ENCODE data around the gene ADAMTSL1.

ADAMTSL1 gene

DNA sequence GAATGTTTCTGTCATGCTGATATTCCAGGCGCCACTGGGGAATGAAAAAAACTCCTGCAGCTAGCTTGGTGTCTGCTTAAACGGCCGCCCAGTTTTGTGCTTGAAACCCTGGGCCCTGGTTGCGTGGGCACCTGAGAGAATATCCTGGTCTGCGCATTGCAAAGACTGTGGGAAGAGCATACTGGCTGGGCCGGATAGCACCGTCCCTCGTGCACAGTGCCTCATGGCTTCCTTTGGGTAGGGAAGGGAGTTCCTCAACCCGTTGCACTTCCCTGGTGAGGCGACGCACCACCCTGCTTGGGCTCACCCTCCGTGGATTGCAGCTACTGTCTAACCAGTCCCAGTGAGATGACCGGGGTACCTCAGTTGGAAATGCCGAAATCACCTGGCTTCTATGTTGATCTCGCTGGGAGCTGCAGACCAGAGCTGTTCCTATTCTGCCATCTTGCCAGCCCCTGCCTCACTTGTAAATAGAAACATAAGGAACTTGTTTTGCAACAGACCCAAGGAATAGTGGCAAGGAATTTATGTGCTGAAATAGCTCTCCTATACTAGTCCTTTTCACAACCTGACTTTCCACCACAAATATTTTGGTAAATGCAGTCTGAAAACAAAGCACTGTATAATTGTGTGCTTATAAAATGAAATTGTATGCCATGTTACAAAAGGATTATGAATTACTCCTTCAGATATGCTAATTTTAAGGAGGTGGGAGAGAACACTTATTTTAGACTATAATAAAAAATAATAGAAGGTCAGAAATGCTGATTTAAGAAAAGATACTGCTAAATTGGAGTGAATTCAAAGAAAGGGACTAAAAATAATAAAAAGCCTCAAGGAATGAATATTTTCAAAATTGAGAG lies 90.3 kb downstream of the ADAMTSL1 start:
- no peak for DNase-seq

DNA sequence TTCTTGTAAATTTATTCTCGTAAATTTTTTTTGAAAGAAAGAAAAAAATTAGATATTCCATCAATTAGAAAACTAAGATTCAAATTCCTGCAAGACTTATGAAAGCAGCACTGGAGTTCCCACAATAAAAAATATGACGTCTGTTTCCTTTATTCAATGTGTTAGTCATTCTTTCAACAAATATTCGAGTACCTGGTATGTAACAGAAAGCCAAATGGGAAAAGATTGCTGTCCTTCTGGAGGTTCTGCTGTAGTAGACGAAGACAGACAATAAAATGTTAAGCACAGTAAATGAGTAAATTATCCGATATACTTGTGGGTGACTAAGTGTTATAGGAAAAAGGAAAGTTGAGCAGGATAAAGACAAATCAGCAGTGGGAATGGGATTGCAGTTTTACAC lies 92.2 kb downstream of the ADAMTSL1 start:
- no peak for DNase-seq

DNA sequence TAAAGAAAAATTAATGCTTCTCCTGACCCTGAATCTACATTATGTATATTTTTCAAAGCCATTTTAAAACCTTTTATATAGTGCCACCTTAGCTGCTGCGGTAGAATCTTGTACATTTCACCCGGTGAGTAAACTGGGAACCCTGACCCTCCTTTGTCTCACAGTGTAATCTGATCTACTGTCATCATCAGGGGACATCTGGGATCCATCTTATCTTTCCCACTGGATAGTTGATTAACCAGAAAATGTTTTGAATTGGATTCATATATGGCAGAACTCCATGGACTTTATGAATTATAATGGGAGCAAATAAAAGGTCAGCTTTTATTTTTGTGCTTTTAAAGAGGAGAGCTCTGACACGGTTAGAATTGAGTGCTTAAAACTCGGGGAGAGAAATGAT lies 95.0 kb downstream of the ADAMTSL1 start:
- peak; percentile 60 for DNase-seq

DNA sequence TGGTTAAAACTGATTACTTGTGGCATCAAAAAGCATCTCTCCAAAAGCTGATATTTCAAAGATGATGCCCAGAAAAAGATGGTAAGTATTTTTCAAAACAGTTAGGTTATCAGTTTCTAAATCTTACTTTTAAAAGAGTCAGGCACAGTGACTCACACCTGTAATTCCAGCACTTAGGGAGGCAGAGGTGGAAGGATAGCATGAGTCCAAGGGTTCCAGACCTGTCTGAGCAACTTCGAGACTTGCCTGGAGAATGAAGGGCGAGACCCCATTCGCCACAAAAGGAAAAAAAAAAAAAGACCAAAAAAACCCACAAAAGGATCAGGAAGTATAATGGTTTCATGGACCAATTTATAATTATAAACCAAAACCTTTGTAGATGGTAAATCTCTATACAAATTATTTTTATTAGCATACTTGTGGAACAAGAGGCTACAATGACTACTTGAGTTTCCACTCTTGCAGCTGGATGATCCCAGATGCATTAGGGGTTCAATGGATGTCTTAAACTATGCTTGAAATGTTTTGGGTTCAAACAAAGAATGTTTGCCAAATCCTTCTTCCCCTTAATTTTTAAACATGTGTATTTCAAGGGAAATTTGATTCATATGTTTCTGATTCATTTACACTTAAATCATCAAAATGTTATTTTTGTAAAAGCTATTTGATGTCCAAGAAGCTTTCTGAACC lies 96.1 kb downstream of the ADAMTSL1 start:
- DNase-seq = no peak

DNA sequence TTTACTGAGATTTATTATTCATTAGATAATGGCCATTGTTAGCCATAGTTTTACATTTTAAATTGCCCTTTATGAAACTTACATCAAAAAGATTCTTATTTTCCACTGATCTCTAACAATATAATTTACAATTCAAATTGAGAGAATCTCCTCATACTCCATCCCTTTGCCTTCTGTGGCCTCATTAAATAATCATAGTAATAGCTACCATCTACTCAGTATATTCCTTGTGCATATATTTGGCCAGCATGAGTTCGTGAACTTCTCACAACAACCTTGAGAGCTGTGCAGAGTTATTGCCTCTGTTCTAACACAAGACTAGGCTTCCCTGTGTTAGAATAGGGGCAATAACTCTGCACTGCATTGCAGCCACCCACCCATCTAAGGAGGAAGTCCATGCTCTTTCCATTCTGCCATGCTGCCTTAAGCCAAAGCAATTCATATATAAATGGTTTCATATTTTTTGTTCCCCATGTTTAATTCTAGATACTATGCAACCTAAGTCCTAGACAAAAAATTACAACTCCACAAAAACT lies 99.1 kb downstream of the ADAMTSL1 start:
- no peak for DNase-seq

DNA sequence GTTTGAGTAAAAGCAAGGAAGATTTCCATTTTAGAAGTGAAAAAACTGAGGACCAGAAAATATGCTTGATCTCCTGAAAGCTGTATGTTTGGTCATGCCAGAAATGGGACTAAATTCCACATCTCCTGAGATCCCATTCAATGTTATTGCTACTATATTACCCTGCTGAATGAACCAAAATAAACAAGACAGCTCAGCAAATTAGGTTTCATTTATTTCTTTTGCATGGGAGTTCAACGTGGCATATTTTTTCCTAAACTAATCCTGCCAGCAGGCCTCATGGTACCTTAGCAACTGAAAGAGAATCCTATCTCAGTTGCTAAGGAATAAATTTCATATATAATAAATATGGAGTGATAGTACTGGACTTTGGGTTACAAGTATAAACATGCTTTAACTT lies 101.7 kb downstream of the ADAMTSL1 start:
- no peak for DNase-seq

DNA sequence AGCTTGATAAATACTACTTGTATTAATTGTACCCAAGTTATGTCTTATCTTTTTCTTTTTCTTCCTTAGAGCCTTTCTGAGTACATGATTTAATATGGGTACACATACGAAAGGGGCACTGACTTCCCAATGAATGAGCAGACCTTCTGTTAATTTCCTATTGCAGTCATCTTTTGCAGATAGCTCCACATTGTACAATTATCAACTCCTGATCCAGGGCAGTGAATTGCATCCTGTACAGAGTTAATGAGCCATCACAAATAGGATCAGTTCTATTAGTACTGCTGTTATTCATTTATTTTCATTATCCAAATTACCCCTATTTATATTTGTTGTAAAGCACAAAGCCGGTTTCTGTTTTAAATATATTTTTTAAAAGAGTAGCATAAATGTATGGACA lies 105.6 kb downstream of the ADAMTSL1 start:
- no peak for DNase-seq

DNA sequence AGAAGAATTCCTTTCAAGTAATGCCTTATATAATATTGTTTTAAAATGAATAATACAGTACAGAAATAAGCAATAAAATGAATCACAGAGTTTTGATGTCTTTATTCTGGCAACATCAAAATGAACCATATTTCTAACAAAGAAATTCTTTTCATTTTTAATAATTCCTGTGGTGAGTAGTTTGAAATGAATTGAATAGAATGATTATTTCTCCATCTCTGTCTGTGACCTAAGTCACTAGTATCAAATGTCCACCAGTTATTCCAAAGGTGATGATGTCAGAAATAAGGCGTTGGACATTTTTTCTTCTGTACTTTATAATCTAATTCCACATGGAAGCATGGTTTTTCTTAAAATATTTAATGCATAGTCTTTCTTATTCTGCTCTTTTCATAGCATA lies 106.2 kb downstream of the ADAMTSL1 start:
- no peak for DNase-seq

DNA sequence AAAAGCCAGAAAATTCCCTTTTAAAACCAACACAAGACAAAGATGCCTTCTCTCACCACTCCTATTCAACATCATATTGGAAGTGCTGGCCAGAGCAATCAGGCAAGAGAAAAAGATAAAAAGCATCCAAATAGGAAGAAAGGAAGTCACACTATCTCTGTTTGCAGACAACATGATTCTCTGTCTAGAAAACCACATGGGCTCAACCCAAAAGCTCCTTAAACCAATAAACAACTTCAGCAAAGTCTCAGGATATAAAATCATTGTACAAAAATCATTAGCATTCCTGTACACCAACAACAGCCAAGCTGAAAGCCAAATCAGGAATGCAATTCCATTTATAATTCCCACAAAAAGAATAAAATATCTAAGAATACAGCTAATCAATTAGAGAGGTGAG lies 112.0 kb downstream of the ADAMTSL1 start:
- DNase-seq = no peak

DNA sequence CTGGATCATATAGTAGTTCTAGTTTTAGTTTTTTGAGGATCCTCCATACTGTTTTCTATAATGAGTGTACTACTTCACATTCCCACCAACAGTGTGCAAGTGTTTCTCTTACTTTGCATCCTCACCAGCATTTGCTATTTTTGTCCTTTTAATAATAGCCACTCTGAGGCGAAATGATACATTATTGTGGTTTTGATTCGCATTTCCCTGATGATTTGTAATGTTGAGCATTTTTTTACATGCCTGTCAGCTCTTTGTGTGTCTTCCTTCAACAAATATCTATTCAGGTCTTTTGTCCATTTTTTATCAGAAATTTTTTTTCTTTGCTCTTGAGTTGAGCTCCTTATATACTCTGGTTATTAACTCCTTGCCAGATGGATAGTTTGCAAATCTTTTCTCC lies 114.0 kb downstream of the ADAMTSL1 start:
- DNase-seq = no peak

DNA sequence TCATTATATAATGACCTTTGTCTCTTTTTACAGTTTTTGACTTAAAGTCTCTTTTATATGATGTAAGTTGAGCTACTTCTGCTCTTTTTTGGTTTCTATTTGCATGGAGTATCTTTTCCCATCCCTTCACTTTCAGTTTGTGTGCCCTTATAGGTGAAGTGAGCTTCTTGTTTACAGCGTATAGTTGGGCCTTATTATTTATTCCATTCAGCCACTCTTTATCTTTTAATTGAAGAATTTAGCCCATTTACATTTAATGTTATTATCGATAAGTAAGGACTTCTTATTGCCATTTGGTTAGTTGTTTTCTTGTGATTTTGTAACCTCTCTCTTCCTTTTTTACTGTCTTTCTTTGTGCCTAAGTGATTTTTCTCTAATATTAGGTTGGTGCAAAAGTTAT lies 117.3 kb downstream of the ADAMTSL1 start:
- no peak for DNase-seq

DNA sequence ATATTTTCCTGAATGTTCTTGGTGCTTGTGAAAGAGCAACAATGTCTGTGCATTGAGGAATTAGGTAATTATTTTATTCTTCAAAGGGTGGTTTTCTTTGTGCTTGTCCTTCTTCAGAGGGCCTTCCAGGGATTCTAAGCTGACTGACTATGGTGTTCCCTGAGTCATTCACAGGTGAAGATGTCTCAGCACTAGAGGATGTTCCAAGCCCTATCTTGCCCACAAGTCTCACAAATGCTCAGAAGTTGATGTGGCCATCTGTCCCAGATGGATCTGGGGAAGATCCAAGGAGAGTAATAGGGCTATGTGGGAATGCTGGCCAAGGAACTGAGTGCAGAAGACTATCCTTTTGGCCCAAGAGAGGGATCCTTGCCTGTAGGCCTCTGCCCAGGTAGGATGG lies 120.9 kb downstream of the ADAMTSL1 start:
- DNase-seq = no peak

DNA sequence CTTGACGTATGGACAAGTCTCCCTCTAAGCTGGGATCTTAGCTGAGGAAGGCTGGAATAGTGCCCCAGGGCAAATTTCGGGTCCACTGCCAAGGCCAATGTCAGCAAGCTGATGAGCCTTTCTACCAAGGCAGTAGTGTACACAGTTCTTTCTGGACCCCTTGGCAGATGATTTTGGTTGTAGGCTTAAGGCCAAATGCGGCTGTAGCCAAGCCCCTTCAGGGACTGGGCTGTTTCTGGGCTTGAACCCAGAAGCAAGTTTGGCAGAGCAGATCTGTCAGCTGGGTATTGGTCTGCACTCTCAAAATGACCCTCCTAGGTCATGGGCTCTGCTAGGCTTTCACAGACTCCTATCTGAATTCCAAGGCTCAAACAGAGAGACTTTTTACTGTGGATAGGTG lies 121.6 kb downstream of the ADAMTSL1 start:
- DNase-seq = no peak

DNA sequence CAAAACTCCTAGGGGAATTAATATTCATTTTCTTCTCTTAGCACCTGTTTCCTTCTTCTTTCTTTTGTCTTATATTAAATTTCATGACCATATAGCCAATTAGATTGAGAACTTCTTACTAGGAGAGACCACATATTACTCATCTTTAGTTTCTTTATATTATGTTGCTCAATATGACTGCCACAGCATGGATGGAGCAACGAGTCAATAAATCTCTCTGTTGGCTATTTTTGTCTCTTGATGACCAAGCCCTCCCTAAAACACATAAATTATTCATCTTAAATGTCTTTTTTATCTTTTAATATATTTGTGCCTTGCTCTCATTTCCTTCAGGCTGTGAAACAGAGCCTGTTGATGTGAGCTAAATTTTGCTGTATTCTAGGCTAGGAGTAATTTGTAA lies 123.0 kb downstream of the ADAMTSL1 start:
- DNase-seq = no peak

DNA sequence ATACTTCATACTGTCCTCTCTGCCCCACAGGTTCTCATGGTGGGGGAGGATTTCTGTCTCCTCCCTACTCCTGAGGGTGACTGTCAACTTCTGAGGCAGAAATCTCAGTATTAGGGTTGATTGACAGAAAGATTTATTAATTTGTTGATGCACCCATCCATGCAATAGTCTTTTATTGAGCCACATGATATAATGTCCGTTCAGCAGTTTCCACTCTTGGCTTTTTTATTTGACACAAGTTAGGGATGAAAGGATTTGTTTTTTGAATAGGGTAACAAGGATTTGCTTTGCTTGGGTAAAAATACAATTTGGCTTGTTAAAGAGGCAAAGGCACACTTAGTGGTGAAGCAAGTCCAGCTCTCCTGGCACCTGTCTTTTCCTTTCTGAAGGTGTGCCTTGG lies 125.0 kb downstream of the ADAMTSL1 start:
- DNase-seq = no peak

DNA sequence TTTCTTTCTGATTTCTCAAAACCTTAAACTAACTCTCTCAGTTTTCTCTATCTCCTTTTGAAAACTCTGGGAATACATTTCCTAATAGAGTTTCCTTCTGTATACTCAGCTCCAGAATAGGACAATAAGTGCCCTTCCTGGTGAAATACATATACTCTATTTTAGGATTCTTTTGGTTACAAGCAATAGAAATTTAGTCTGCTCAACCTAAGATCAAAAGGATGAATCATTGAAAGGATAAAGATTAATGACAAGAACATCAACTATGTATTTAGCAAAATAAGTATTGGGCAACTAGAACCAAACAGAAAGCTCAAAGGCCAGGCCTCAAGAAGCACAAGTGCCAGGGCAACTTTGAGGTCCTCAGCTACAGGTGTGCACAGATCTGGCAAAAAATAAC lies 127.1 kb downstream of the ADAMTSL1 start:
- no peak for DNase-seq

DNA sequence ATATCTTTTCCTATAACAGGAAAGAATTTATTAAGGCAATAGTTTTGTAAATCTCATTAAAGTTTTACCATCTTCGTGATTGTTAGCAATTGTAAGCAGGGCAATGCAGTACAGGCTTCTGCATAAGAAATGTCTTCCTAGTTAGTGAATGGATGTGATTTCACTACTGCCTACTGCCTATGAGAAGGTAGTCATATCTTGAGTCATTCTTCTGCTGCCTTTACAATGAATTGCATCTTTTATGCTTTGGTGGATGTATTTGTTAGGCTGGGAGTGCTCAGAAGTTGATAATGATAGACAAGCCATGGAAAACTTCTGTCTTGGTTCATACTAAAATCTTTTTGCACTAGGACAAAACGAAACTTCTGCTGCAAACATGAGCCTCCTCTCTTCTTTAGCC lies 128.0 kb downstream of the ADAMTSL1 start:
- no peak for DNase-seq

DNA sequence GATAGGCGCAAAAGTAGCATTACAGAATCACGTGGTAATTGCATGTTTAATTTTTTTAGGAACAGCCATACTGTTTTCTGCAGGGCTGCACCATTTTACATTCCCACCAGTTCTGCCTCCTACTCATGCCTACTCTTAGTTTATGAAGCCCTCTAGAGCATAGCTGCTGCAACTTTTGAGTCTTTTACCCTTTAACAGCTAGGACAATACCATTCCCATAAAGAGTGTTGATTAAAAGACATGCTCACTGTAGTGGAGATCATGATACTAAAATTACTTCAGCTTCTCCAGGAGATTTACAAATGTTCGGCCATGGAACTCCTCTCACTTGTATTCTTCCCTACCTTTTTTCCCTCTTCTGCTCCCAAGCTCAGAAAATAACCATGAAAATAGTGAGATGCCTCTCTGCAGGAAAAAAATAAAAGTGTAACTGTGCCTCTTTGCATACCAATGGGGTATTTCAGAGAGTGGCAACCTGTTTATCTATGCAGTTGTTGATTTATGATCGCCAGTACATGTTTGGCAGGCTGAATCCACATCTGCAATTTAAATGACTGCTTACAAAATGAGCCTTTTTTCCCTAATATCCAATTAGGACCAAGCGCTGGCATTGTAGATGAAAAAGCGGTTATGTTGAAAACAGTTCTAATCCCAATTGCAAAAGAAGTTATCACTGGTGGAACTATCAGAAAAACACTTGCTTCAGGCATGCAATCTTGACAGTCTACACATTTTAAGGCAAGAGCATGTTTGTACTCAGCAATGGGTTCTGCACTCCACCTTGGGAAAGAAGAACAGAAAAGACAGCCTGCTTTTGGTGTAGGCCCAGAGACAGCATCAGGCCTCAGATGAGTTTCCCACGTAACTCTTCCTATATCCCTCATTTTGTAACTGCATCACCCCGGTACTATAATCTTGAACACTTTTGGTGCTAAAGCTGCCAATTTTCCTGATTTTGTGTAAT lies 131.1 kb downstream of the ADAMTSL1 start:
- DNase-seq = no peak

DNA sequence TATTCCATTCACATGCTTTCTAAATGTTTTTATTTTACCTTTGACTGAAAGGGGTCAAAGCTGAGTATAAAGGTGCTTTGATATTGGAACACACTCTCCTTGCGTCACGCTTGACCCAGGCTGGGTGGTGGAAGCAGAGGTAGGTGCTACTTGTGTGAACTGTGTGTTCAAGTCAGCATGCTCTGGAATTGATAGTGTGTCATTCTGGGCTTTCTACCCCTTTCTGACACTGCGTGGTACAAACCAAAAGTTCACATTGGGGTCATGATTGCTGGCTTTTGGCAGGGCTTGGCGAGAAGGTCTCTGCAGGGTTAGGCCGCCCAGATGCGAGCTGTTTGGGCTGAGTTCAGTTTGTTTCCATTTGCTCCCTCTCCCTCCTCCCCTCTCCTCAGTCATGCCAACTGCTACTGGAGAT lies 131.8 kb downstream of the ADAMTSL1 start:
- DNase-seq = no peak

DNA sequence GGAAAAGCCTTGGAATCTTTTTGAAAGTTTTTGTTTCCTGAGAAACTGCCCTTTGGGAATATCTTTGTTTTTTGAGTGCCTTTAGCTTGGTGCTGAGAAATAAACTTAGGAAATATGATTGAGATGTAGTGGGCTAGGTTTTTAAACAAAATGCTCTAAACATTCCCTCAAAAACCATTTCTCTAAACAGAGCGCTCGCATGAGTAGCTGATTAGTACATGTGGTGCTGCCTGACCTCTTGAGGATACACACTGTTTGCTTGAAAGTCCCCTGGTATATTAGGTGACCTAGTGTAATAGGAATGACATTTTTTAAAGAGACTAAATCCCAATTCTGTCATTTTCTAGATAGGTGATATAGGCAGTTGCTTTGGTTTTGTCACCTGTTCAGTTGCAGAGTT lies 132.3 kb downstream of the ADAMTSL1 start:
- no peak for DNase-seq

DNA sequence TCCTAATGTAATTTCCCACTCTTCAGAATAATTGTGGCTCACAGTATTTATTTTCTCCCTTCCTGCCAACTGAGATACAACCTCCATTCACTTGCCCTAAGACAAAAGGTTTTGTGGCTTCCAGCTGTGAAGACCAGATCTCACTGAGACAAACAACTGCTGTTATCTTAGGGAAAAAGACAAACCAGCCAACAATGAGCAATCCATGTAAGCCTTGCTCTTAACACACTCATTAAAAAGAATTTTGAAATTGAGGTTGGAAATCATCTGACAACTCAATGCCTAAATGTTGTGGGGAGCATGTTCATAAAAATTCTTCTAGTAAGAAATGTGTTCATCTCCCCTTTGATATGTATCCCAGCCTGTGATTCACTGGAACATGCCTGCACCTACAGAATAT lies 132.9 kb downstream of the ADAMTSL1 start:
- DNase-seq = peak; percentile 82

DNA sequence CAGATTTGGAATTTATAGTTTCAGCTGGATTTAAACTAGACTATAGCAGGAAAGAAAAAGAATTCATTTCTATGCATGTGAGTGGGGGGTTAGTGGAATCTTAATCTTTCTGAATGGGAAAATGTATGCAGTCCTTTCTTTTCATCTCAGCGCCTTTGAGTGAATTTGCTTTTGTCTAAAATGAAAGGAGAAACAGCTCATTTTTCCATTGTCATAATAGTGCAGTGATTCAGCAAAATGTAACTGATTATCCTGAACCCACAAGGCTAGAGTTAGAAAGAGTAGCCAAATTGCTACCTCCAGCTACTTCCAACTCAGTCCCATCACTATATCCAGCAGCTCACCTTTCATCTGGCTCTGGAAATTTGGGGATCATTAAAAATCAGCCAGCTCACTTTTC lies 134.4 kb downstream of the ADAMTSL1 start:
- no peak for DNase-seq

DNA sequence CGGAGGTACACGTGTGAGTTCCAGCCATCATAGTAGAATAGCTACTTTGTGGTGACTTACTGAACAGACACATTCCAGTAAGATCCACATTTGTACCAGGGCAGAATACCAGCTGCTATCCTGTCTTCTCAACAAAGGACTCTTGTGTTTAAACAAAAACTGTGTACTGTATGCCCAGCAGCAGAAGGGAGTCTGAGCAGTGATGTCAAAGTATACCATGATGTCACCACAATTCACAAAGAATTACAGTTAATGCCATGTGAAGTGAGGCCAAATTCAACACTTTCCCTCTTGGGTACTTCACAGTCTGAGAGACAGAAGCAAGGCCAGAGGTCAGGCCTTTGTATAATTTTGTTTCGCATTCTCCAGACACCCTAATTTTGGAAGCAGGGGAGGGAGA lies 137.0 kb downstream of the ADAMTSL1 start:
- no peak for DNase-seq
